ENCODE data around the gene MUC12.
A peak's percentile ranks its signal among the peaks of the same experiment; 100 is the strongest.
"Not testable (repeated sequence)": the region's sequence is repeated elsewhere in the genome, so short reads cannot be mapped to it uniquely, and the experiment has no call there.

MUC12 gene

DNA sequence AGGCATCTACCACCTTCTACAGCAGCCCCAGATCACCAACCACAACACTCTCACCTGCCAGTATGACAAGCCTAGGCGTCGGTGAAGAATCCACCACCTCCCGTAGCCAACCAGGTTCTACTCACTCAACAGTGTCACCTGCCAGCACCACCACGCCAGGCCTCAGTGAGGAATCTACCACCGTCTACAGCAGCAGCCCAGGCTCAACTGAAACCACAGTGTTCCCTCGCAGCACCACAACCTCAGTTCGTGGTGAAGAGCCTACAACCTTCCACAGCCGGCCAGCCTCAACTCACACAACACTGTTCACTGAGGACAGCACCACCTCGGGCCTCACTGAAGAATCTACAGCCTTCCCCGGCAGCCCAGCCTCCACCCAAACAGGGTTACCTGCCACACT, 29.2 kb downstream of the MUC12 start:
- not testable (repeated sequence) for DNase-seq

DNA sequence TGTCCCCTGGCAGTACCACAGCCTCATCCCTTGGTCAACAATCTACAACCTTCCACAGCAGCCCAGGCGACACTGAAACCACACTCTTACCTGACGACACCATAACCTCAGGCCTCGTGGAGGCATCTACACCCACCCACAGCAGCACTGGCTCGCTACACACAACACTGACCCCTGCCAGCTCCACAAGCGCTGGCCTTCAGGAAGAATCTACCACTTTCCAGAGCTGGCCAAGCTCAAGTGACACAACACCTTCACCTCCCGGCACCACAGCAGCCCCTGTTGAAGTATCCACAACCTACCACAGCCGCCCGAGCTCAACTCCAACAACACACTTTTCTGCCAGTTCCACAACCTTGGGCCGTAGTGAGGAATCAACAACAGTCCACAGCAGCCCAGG, 30.0 kb downstream of the MUC12 start:
- DNase-seq, result not testable (repeated sequence)

DNA sequence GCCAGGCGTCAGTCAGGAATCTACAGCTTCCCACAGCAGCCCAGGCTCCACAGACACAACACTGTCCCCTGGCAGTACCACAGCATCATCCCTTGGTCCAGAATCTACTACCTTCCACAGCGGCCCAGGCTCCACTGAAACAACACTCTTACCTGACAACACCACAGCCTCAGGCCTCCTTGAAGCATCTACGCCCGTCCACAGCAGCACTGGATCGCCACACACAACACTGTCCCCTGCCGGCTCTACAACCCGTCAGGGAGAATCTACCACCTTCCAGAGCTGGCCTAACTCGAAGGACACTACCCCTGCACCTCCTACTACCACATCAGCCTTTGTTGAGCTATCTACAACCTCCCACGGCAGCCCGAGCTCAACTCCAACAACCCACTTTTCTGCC, 30.7 kb downstream of the MUC12 start:
- not testable (repeated sequence) for DNase-seq

DNA sequence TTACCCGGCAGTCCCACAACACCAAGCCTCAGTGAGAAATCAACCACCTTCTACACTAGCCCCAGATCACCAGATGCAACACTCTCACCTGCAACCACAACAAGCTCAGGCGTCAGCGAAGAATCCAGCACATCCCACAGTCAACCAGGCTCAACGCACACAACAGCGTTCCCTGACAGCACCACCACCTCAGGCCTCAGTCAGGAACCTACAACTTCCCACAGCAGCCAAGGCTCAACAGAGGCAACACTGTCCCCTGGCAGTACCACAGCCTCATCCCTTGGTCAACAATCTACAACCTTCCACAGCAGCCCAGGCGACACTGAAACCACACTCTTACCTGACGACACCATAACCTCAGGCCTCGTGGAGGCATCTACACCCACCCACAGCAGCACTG, 33.0 kb downstream of the MUC12 start:
- DNase-seq, result not testable (repeated sequence)

DNA sequence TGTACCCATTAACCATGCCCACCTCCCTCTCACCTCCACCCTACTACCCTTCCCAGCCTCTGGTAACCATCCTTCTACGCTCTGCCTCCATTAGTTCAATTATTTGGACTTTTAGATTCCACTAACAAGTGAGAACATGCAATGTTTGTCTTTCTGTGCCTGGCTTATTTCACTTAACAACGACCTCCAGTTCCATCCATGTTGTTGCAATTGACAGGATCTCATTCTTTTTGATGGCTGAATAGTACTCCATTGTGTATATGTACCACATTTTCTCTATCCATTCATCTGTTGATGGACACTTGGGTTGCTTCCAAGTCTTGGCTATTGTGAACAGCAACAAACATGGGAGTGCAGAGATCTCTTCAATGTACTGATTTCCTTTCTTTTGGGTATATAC, 38.0 kb downstream of the MUC12 start:
- DNase-seq, result not testable (repeated sequence)

DNA sequence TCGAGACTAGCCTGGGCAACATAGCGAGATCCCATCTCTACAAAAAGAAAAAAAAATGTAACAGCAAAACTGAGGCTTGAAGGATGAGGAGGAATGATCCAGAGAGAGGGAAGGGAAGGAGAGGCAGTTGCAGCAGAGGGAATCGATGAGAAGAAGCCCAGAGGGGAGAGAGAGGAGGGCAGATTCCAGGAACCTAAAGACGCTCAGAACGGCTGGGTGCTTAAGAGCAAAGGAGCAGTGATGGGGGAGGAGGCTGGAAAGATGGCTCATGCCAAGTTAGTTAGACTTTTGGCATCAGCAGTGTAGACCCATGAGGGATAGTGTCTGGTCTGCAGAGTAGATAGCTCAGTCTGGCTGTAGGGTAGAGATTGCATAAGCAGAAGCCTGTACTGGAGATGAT, 40.3 kb downstream of the MUC12 start:
- no peak for DNase-seq

DNA sequence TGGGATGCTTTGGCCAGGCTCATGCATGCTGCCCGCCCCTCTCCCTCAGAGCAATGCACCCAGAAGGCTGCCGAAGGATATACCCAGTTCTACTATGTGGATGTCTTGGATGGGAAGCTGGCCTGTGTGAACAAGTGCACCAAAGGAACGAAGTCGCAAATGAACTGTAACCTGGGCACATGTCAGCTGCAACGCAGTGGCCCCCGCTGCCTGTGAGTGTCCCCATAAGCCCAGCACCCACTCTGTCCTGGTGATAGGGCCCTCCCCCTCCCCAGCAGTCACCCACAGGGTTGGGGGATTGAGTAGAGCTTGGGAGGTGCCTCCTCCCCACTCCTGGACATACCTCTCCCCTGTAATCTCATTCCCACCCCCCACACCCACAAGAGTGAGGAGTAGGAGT, 43.6 kb downstream of the MUC12 start:
- DNase-seq, result no peak

DNA sequence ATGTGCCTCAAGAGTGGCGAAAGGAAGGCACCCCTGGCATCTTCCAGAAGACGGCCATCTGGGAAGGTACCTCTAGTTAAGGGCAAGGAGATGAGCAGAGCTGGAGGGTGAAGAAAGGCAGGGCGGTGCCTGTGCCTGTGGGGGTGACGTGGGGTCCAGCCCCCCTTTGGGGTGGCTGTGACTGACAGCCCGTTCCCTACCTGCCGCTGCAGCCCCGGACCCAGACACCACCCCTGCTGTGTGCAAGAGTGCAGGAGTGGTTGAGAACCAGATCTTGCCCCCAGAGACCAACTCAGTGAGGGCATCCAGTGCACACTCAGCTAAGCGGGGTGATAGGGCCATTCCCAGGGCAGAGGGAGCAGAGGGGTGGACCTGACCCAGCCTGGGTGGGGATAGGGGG, 46.3 kb downstream of the MUC12 start:
- DNase-seq, result no peak

DNA sequence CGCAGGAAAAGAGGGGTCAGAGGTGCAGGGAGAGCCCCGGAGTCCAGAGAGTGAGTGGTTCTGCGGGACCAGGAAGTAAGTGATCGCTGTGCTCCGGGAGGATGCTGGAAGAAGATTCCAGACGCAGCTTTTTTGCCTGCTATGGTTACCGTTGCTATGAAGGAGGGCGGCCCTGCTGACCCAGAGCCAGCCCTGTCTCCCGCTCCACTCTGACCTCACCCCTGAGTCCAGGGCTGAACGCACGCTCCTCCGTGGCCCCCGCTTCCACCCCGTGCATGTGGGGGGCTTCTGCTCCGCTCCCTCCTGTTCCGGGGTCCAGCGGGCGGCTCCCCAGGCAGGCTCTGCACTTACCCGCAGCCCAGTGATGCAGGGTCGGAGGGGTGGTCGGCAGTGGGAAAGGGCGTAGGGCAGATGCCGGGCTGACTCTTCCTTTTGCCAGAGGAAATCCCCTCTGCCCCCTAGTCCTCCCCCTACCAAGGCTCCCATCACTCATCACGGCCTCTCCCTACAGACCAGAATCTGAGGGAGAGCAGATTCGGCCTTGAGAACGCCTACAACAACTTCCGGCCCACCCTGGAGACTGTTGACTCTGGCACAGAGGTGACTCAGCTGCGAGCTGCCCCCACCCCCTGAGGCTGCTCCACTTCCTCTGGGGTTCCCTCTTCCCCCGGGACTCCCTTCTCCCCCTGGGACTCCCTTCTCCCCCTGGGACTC, 47.9 kb downstream of the MUC12 start:
- DNase-seq, result peak; percentile 95 to 97 (median 96)

DNA sequence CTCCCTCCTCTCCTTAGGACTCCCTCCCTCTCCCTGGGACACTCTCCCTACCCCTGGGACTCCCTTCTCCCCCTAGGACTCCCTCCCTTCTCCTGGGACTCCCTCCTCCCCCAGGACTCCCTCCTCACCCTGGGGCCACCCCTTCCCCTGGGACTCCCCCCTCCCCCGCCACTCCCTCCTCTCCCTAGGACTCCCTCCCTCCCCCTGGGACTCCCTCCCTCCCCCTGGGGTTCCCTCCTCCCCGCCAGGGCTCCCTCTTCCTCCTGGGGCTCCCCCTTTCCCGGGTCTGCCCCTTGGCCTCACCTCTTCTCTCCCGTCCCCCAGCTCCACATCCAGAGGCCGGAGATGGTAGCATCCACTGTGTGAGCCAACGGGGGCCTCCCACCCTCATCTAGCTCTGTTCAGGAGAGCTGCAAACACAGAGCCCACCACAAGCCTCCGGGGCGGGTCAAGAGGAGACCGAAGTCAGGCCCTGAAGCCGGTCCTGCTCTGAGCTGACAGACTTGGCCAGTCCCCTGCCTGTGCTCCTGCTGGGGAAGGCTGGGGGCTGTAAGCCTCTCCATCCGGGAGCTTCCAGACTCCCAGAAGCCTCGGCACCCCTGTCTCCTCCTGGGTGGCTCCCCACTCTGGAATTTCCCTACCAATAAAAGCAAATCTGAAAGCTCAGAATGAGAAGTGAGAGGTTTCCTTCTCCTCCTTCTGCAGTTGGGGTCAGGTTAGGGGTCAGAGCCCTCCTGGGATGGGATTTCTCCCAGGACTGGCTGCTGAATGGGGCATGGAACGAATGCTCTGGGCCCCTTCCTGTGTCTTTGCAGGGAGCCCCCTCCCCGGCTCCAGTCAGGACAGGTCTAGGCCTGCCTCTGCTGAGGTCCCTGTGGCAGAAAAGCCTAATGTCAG, 49.2 kb downstream of the MUC12 start:
- DNase-seq, result peak; percentile 62 to 87 (median 71)

DNA sequence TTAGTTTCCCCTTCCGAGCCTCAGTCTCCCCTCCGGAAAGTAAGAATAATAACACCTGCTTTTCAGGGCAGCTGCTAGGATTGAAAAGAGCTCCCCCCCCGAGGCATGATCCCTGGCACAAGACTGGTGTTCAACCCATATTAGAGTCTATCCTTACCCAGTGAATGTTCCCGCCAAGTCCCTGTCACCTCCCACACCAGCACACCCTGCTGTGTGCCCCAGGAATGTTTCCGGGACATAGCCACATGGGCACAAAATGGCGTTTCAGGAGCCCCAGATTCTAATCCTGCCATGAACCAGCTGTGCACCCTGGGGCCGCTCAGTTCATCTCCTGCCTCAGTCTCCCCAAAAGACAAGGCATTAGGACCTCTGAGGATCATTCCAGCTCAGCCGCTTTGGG, 51.1 kb downstream of the MUC12 start:
- DNase-seq, result no peak

DNA sequence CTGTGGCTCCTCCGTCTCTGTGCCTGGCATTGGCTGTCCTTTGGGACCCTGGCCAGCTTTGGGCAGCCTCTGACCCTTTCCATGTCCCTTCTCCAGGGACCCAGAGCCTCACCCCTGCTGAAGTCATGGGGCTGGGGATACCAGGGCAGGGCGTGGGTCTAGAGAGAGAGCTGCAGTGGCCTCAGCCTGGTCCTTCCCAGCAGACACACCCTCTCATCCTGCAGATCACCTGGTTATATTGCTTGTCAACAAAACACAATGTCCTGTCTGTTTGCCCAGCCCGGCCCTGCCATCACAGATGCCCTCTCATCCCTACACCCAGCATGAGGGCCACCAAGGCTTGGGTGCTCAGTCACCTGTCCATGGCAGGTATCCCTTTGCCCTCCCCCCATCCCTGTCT, 52.3 kb downstream of the MUC12 start:
- no peak for DNase-seq

DNA sequence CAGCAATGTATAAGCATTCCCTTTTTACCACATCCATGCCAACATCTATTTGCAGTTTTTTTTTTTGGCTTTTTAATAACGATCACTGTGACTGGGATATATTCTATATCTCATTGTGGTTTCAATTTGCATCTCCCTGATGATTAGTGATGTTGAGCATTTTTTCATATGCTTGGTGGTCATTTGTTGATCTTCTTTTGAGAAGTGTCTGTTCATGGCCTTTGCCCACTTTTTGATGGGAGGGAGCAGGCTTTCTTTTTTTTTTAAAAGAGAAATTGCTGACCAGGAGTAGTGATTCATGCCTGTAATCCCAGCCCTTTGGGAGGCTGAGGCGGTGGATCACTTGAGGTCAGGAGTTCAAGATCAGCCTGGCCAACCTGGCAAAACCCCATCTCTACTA, 54.5 kb downstream of the MUC12 start:
- DNase-seq, result no peak

DNA sequence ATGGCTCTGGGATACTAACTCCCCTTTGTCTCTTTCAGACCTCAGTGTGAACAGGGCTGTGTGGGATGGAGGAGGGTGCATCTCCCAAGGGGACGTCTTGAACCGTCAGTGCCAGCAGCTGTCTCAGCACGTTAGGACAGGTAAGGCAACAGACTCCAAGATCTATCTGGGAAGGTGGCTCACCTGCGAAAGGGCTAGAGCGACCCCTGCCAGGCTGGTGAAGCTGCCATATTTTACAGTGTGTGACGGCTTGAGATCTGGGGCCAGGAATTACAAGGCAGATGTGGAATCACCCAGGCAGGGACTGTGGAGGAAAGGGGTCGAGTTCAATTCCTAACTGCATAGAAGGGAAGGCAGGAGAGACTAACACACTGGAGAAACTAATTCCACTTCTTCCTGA, 61.7 kb downstream of the MUC12 start:
- no peak for DNase-seq

DNA sequence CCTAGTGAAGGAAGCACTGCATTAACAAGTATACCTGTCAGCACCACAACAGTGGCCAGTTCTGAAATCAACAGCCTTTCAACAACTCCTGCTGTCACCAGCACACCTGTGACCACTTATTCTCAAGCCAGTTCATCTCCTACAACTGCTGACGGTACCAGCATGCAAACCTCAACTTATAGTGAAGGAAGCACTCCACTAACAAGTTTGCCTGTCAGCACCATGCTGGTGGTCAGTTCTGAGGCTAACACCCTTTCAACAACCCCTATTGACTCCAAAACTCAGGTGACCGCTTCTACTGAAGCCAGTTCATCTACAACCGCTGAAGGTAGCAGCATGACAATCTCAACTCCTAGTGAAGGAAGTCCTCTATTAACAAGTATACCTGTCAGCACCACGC, 66.6 kb downstream of the MUC12 start:
- no peak for DNase-seq

DNA sequence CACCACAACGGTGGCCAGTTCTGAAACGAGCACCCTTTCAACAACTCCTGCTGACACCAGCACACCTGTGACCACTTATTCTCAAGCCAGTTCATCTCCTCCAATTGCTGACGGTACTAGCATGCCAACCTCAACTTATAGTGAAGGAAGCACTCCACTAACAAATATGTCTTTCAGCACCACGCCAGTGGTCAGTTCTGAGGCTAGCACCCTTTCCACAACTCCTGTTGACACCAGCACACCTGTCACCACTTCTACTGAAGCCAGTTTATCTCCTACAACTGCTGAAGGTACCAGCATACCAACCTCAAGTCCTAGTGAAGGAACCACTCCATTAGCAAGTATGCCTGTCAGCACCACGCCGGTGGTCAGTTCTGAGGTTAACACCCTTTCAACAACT, 71.9 kb downstream of the MUC12 start:
- DNase-seq, result not testable (repeated sequence)

DNA sequence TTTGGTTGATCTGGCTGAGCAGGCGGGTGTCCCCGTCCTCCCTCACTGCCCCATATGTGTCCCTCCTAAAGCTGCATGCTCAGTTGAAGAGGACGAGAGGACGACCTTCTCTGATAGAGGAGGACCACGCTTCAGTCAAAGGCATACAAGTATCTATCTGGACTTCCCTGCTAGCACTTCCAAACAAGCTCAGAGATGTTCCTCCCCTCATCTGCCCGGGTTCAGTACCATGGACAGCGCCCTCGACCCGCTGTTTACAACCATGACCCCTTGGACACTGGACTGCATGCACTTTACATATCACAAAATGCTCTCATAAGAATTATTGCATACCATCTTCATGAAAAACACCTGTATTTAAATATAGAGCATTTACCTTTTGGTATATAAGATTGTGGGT, 89.0 kb downstream of the MUC12 start:
- peak; percentile 52 to 83 (median 63) for DNase-seq

DNA sequence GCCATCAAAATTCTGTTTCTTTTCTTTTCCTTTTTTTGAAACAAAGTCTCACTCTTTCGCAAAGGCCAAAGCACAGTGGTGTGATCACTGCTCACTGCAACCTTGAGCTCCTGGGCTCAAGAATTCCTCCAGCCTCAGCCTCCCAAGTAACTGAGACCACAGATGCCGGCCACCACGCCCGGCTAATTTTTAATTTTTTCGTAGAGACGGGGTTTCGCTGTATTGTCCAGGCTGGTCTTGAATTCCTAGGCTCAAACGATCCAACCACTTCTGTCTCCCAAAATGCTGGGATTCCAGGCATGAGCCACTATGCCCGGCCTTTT, 90.2 kb downstream of the MUC12 start:
- no peak for DNase-seq

DNA sequence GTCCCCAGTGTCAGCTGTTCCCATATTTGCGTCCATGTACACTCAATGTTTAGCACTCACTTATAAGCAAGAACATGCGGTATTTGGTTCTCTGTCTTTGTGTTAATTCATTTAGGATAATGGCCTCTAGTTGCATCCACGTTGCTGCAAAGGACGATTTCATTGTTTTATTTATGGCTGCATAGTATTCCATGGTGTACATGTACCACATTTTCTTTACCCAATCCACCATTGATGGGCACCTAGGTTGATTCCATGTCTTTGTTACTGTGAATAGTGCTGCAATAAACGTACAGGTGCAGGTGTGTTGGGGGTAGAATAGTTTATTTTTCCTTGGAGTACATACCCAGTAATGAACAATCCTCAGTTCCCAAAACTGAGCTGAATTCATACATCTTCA, 91.6 kb downstream of the MUC12 start:
- DNase-seq, result no peak

DNA sequence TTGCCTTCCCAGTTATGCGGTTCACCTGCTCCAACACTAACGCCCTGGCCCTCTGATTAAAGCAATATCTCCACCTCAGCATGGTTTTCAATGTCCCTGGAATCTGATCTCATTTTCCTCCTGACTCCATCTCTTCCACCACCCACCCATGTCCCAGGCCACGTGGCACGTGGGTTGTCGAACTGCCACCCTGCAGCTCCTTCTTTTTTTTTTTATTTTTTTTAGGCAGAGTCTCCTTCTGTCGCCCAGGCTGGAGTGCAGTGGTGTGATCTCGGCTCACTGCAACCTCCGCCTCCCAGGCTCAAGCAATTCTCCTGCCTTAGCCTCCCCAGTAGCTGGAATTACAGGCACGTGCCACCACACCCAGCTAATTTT, 94.8 kb downstream of the MUC12 start:
- not testable (repeated sequence) for DNase-seq

DNA sequence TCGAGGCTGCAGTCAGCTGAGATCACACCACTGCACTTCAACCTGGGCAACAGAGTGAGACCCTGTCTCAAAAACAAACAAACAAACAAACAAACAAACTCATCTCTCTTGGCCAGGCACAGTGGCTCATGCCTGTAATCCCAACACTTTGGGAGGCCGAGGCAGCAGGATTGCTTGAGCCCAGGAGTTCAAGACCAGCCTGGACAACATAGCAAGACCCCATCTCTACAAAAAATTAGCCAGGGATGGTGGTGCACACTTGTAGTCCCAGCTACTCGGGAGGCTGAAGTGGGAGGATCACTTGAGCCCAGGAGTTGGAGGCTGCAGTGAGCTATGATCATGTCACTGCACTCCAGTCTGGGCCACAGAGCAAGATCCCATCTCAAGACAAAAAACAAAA, 95.8 kb downstream of the MUC12 start:
- DNase-seq, result not testable (repeated sequence)

DNA sequence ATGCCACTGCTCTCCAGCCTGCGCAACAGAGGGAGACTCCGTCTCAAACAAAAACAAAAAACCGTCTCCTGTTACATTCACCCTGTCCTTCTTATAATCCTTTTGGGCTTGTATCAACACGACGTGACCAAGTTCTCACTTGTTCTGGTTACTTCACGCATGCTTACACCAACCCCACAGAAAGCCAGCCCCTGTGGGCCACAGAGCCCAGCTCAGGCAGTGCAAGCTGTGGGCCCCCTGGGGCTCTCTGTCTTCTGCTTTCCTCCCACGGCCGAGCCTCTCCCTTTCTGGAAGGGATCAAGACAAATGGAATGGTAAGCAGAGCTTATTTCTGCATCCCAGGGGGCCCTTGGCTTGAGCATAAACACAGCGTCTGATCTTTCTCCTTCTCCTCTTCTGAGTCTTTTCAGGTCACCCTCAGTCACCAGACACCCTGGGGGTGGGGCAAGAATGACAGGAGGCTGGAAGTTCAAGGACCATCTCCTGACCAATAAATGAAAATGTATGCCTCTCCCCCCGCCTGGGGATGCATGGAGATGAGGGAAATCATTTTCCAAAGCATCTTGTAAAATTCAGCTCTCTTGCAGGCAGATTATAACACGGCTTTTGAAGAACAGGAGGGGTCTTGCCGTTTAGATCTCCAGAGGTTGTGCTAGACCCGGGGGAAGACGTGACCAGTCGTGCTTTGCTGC, 96.9 kb downstream of the MUC12 start:
- no peak for DNase-seq

DNA sequence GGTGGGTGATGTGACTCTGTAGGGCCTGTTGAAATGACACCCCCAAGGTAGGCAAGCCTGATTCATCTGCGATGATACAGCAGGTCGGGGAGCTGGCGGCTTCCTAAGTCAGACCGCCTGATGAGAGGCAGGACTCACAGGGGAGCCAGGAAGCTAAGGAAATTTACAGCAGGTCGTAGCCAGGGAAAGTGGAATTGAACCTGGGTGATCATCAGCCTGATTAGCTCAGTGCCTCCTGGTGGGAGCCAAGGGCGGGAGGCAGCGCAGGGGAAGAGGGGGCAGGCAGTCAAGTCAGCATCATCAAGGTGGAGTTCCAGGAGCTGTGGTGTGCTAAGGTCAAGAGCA, 97.4 kb downstream of the MUC12 start:
- DNase-seq, result no peak

DNA sequence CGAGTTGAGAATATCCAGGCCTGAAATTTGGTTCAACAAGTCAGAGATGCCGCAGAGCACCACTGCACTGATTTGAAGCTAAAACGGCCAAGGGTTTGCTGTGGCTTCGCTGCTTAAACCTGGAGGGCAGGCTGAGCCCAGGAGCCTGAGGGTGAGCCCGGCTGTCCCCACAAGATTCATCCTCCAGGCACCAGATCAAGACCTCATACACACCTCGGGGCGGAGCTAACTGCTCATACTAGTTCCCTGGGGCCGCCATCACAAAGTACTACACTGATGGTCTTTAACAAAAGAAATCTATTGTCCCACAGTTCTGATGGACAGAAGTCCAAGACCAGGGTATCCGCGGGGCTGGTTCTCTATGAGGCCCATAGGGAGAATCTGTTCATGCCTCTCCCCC, 99.0 kb downstream of the MUC12 start:
- DNase-seq, result no peak
